MM.1S (cell line): ENCODE results near the gene MBLAC2.

Source experiments
- CTCF ChIP-seq: fragments of 300-600 bp; sonication (generic); IDR thresholded peaks from 2 replicates; pipeline ENCODE4 v1.5.1; 2016; ENCODE audit warnings: antibody characterized with exemption, low read length, mixed read lengths
- EZH2 ChIP-seq: fragments of 300-600 bp; sonication (generic); optimal IDR thresholded peaks from 2 replicates; pipeline ENCODE3; 2017; ENCODE audit warnings: low read depth, mild to moderate bottlenecking, antibody characterized with exemption, low read length, mixed read lengths

- TF ChIP-seq EZH2, result no peak
- no peak for TF ChIP-seq CTCF
These were observed 29.0 kb upstream of the MBLAC2 start for GRCh38 chr5:90503596-90503995.
